Hepatocyte (in vitro differentiated cells): Measurements from ENCODE around the gene ZBTB6.

ENCODE experiments used
- EZH2 ChIP-seq: fragments of 200-600 bp; sonication (generic); IDR thresholded peaks from 2 replicates; pipeline ENCODE4 v1.6.1; 2016; ENCODE audit warnings: antibody characterized with exemption, mild to moderate bottlenecking, borderline replicate concordance
- EZH2phosphoT487 ChIP-seq: fragments of 200-600 bp; sonication (generic); IDR thresholded peaks from one replicate; pipeline ENCODE4 v1.6.1; 2018; ENCODE audit warnings: antibody characterized with exemption, mild to moderate bottlenecking, low read depth, moderate library complexity; ENCODE audit not compliant: unreplicated experiment, severe bottlenecking
- TF ChIP-seq, protein P1 (sequence below): fragments of 200-600 bp; sonication (generic); IDR thresholded peaks from 2 replicates; pipeline ENCODE4 v1.5.1; 2016; ENCODE audit warnings: antibody characterized with exemption, mild to moderate bottlenecking; ENCODE audit not compliant: poor library complexity

DNA sequence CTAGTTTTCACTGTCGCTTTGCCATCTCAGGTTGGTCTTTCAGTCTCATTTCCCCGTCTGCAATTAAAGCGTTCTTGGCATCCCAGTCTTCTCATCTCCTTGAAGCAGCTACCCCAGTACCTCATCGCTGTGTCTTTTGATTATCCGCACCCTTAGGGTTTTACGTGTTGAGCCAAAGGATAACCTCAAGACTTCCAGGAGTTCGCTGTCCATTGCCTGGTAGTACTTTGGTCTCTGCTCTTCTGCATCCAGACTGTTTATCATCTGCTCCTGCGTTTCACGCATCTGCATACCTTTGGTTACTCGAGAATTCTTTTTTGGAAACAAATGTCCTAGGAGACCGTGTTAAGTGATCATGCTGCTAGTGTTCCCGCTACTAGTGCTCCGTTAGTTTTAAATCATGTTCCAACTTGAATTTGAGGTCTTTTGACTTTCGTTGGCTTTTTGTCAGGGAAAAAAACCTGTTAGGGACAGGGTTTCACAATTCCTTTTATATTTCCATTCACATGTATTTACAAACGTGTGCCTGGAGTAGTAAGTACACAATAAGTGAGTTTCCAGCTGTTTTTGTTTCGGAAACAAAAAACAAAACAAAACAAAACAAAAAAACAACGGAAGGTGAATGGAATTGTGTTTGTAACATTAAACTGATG, 28.6 kb upstream of the ZBTB6 start:
- TF ChIP-seq, protein P1, sequence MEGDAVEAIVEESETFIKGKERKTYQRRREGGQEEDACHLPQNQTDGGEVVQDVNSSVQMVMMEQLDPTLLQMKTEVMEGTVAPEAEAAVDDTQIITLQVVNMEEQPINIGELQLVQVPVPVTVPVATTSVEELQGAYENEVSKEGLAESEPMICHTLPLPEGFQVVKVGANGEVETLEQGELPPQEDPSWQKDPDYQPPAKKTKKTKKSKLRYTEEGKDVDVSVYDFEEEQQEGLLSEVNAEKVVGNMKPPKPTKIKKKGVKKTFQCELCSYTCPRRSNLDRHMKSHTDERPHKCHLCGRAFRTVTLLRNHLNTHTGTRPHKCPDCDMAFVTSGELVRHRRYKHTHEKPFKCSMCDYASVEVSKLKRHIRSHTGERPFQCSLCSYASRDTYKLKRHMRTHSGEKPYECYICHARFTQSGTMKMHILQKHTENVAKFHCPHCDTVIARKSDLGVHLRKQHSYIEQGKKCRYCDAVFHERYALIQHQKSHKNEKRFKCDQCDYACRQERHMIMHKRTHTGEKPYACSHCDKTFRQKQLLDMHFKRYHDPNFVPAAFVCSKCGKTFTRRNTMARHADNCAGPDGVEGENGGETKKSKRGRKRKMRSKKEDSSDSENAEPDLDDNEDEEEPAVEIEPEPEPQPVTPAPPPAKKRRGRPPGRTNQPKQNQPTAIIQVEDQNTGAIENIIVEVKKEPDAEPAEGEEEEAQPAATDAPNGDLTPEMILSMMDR = no peak
- TF ChIP-seq EZH2 (no peak), EZH2phosphoT487 (no peak)
